Measurements from ENCODE around the gene SLC36A1.

DNA sequence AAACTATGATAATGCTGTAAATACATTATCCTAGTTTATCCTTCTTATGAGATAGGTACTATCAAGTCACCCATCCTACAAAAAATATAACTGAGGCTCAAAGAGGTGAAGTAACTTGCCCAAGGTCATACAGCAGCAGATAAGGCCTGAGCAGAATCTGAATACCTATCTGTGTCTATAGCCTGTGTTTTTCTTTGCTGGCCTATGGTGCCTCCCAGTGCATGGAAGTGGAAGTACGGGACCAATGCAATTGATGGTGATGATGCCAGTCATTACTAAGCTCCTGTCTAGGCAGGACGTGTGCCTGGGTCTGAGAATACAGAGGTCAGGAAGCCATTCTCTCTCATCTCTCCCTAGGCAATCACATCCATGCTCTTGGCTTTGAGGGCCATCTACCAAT is 75.9 kb downstream of the SLC36A1 start:
- TF ChIP-seq EZH2 (IDR thresholded peaks at IDR 0.05; ENCODE audit: insufficient read depth, poor library complexity, severe bottlenecking) (no peak), EZH2phosphoT487 (IDR thresholded peaks at IDR 0.05; ENCODE audit: insufficient read depth, low read depth) (no peak)

Measured in GM23248 (cell line).